ENCODE results near the gene ARHGAP27.

DNA sequence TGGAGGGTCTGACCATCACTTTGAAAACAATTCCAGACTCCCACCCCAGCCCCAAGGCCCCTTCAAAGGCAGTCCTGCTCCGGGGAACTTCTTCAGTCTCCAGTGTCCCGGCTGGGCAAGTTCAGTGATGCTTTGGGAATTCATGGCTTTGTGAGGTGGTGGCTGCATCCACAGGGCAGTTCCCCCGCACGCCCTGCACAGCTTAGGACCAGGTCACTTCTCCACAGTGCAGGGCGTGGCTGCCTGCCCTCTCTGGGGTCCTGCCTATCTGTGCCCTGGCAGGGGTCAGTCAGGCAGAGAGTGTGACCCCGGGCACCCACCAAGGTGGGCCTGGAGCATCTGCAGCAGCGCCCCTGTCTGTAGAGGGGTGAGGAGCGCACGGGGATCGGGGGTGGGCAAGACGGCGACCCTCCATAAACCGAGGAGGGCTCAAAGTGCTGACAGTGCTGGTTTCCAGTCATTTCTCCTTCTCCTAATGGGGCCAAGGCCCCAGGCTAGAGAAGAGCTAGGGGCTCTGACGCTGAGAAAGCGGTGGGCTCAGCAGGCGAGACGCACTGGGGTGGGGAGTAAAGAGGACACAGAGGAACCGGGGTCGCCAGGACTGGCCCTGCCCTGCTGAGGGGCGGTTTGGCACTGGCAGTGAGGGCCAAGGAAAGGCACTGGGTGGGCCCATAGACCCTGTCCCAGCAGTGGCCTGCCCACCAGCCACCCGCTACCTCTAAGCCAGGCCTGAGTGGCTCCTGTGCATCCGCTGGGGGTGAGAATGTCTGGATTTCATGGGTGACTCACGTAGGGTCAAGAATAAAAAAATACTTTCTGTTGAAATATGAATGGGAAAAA, 4.2 kb upstream of the ARHGAP27 start:
- no peak for TF ChIP-seq CTCF (IDR thresholded peaks at IDR 0.05; ENCODE audit: poor library complexity)
- TF ChIP-seq EZH2 (IDR thresholded peaks at IDR 0.05; ENCODE audit: borderline replicate concordance): no peak

Data from hepatocyte (in vitro differentiated cells).